Measurements from ENCODE around the gene RNPEPL1.
"Not testable (repeated sequence)": the region's sequence is repeated elsewhere in the genome, so short reads cannot be mapped to it uniquely, and the experiment has no call there.

RNPEPL1 gene

GRCh38 chr2:240567872-240568677 lies at the start of gene RNPEPL1:
RNPEPL1 (plus strand) TSS chr2:240568484; CDS start chr2:240568587, 103 bp downstream.
- H3K4me3 Mint-ChIP-seq: peak within 1 kb of the TSS; percentile 87
- no peaks in the 10 kb centered on the region for H3K9me3 Mint-ChIP-seq
- H3K27ac Mint-ChIP-seq: peak within 1 kb of the TSS; percentile 88
- intact Hi-C loops (cut with micrococcal nuclease): loop anchor here (2.0 to 10.0 kb wide), 3 partner anchors 17 to 1047 kb away; partner anchors contain the start of gene GPR35
- peaks cover 88% of the 10 kb centered on the region for H3K4me1 Mint-ChIP-seq (ENCODE audit: low read depth)
- peaks cover 65% of the 10 kb centered on the region for H3K36me3 Mint-ChIP-seq (ENCODE audit: low read depth)
- H3K27me3 Mint-ChIP-seq: no peaks in the 10 kb centered on the region

- intact Hi-C loops (cut with micrococcal nuclease): loop anchor here (10.0 kb wide), 1 partner anchor 326 kb away; no protein-coding TSS in a partner anchor
- peaks cover 61% of the 10 kb centered on the region for H3K36me3 Mint-ChIP-seq (ENCODE audit: low read depth)
- H3K27ac Mint-ChIP-seq: no peak overlapping the region
- H3K9me3 Mint-ChIP-seq: peaks cover 21% of the 10 kb centered on the region
- peaks cover 18% of the 10 kb centered on the region for H3K4me1 Mint-ChIP-seq (ENCODE audit: low read depth)
- H3K27me3 Mint-ChIP-seq: peaks cover 10% of the 10 kb centered on the region
- no peak overlapping the region for H3K4me3 Mint-ChIP-seq
Observed at GRCh38 chr2:240518981-240519380, 49.3 kb upstream of the RNPEPL1 start.

- peaks cover 67% of the 10 kb centered on the region for H3K36me3 Mint-ChIP-seq (ENCODE audit: low read depth)
- peaks cover 13% of the 10 kb centered on the region for H3K4me1 Mint-ChIP-seq (ENCODE audit: low read depth)
- no peak overlapping the region for H3K27ac Mint-ChIP-seq
- intact Hi-C loops (cut with micrococcal nuclease): loop anchor here (10.0 kb wide), 1 partner anchor 325 kb away; no protein-coding TSS in a partner anchor
- peaks cover 27% of the 10 kb centered on the region for H3K9me3 Mint-ChIP-seq
- no peak overlapping the region for H3K4me3 Mint-ChIP-seq
- peaks cover 10% of the 10 kb centered on the region for H3K27me3 Mint-ChIP-seq
Observed at GRCh38 chr2:240519396-240520129, 48.7 kb upstream of the RNPEPL1 start.

GRCh38 chr2:240520130-240520973 lies 47.9 kb upstream of the RNPEPL1 start:
- Mint-ChIP-seq H3K4me1 (ENCODE audit: low read depth) (peaks cover 13% of the 10 kb centered on the region), H3K27me3 (peaks cover 10% of the 10 kb centered on the region), H3K4me3 (no peak overlapping the region), H3K36me3 (ENCODE audit: low read depth) (peaks cover 75% of the 10 kb centered on the region), H3K27ac (no peak overlapping the region), H3K9me3 (peaks cover 35% of the 10 kb centered on the region)
- intact Hi-C loops (cut with micrococcal nuclease): no loop called here

GRCh38 chr2:240520974-240521350 lies 47.3 kb upstream of the RNPEPL1 start:
- H3K27me3 Mint-ChIP-seq: peaks cover 10% of the 10 kb centered on the region
- H3K36me3 Mint-ChIP-seq (ENCODE audit: low read depth): peaks cover 81% of the 10 kb centered on the region
- no peak overlapping the region for H3K4me3 Mint-ChIP-seq
- intact Hi-C loops (cut with micrococcal nuclease): no loop called here
- H3K27ac Mint-ChIP-seq: no peak overlapping the region
- peaks cover 41% of the 10 kb centered on the region for H3K9me3 Mint-ChIP-seq
- H3K4me1 Mint-ChIP-seq (ENCODE audit: low read depth): peaks cover 13% of the 10 kb centered on the region

GRCh38 chr2:240521885-240522284 lies 46.4 kb upstream of the RNPEPL1 start:
- intact Hi-C loops (cut with micrococcal nuclease); H3K27ac Mint-ChIP-seq; H3K4me3 Mint-ChIP-seq: not testable (repeated sequence)
- H3K27me3 Mint-ChIP-seq: peaks cover 10% of the 10 kb centered on the region
- peaks cover 91% of the 10 kb centered on the region for H3K36me3 Mint-ChIP-seq (ENCODE audit: low read depth)
- H3K4me1 Mint-ChIP-seq (ENCODE audit: low read depth): peaks cover 13% of the 10 kb centered on the region
- H3K9me3 Mint-ChIP-seq: peaks cover 50% of the 10 kb centered on the region

- no peak overlapping the region for H3K4me3 Mint-ChIP-seq
- peaks cover 95% of the 10 kb centered on the region for H3K36me3 Mint-ChIP-seq (ENCODE audit: low read depth)
- peaks cover 13% of the 10 kb centered on the region for H3K4me1 Mint-ChIP-seq (ENCODE audit: low read depth)
- no peak overlapping the region for H3K27ac Mint-ChIP-seq
- H3K9me3 Mint-ChIP-seq: peaks cover 55% of the 10 kb centered on the region
- intact Hi-C loops (cut with micrococcal nuclease): no loop called here
- peaks cover 10% of the 10 kb centered on the region for H3K27me3 Mint-ChIP-seq
Observed at GRCh38 chr2:240522406-240522805, 45.9 kb upstream of the RNPEPL1 start.

- no peak overlapping the region for H3K27ac Mint-ChIP-seq
- H3K36me3 Mint-ChIP-seq (ENCODE audit: low read depth): peaks cover 94% of the 10 kb centered on the region
Observed at GRCh38 chr2:240523451-240524281, 44.6 kb upstream of the RNPEPL1 start.

GRCh38 chr2:240524963-240525718 lies 43.1 kb upstream of the RNPEPL1 start:
- H3K27me3 Mint-ChIP-seq: peaks cover 7% of the 10 kb centered on the region
- peaks cover 95% of the 10 kb centered on the region for H3K36me3 Mint-ChIP-seq (ENCODE audit: low read depth)
- H3K4me1 Mint-ChIP-seq (ENCODE audit: low read depth): peaks cover 6% of the 10 kb centered on the region
- H3K27ac Mint-ChIP-seq: no peak overlapping the region
- no peak overlapping the region for H3K4me3 Mint-ChIP-seq
- intact Hi-C loops (cut with micrococcal nuclease): no loop called here
- H3K9me3 Mint-ChIP-seq: peaks cover 72% of the 10 kb centered on the region

More at GRCh38 chr2:240523451-240524281, 44.6 kb upstream of the RNPEPL1 start:
- H3K9me3 Mint-ChIP-seq: peaks cover 59% of the 10 kb centered on the region
- peaks cover 13% of the 10 kb centered on the region for H3K4me1 Mint-ChIP-seq (ENCODE audit: low read depth)
- H3K27me3 Mint-ChIP-seq: peaks cover 10% of the 10 kb centered on the region
- intact Hi-C loops (cut with micrococcal nuclease): no loop called here
- H3K4me3 Mint-ChIP-seq: no peak overlapping the region

- H3K9me3 Mint-ChIP-seq: peaks cover 76% of the 10 kb centered on the region
- peaks cover 97% of the 10 kb centered on the region for H3K36me3 Mint-ChIP-seq (ENCODE audit: low read depth)
- H3K27ac Mint-ChIP-seq: no peak overlapping the region
- H3K4me1 Mint-ChIP-seq (ENCODE audit: low read depth): peaks cover 1% of the 10 kb centered on the region
- no peak overlapping the region for H3K4me3 Mint-ChIP-seq
- intact Hi-C loops (cut with micrococcal nuclease): no loop called here
- H3K27me3 Mint-ChIP-seq: peaks cover under 1% of the 10 kb centered on the region
Observed at GRCh38 chr2:240525802-240526201, 42.5 kb upstream of the RNPEPL1 start.

GRCh38 chr2:240526521-240526920 lies 41.8 kb upstream of the RNPEPL1 start:
- H3K9me3 Mint-ChIP-seq: peaks cover 81% of the 10 kb centered on the region
- no peak overlapping the region for H3K27ac Mint-ChIP-seq
- H3K27me3 Mint-ChIP-seq: no peaks in the 10 kb centered on the region
- H3K4me3 Mint-ChIP-seq: no peak overlapping the region
- H3K4me1 Mint-ChIP-seq (ENCODE audit: low read depth): no peaks in the 10 kb centered on the region
- peaks cover 98% of the 10 kb centered on the region for H3K36me3 Mint-ChIP-seq (ENCODE audit: low read depth)
- intact Hi-C loops (cut with micrococcal nuclease): no loop called here

- Mint-ChIP-seq H3K36me3 (ENCODE audit: low read depth) (peaks cover 98% of the 10 kb centered on the region), H3K4me1 (ENCODE audit: low read depth) (no peaks in the 10 kb centered on the region), H3K27ac (no peak overlapping the region), H3K4me3 (no peak overlapping the region), H3K9me3 (peaks cover 84% of the 10 kb centered on the region), H3K27me3 (no peaks in the 10 kb centered on the region)
- intact Hi-C loops (cut with micrococcal nuclease): no loop called here
Observed at GRCh38 chr2:240527153-240527750, 41.0 kb upstream of the RNPEPL1 start.
